ENCODE results near the gene MYORG. TPM values are rescaled to one million over a fixed set of nuclear protein-coding genes. Genes with fewer than 3 reads are reported as not detected.
"Not testable (repeated sequence)": the region's sequence is repeated elsewhere in the genome, so short reads cannot be mapped to it uniquely, and the experiment has no call there.

The MYORG gene
- total and polyA plus RNA-seq, 9 of the 15 experiments (the other 6 are each of a cell fraction or from before 2014, with no cell fraction given) = 0.06 to 0.82 (median 0.18) TPM

DNA sequence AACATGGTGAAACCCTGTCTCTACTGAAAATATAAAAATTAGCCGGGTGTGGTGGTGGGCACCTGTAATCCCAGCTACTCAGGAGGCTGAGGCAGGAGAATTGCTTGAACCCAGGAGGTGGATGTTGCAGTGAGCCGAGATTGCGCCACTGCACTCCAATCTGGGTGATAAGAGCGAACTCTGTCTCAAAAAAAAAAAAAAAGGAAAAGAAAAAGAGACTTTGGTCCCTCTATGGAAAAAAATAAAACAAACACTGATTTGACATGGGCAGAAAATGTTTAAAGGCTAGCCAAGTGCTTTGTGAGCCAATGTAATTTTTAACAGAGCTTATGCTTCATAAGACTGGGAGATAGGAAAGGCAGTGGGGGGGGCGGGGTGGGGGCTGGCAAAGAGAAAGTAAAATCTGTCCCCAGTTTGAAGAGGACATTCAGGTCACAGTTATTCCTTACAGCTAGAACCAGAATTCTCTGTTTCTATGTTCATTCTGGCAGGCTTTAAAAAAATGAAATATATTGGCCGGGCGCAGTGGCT is 24.5 kb downstream of the MYORG start:
- in situ Hi-C loops (cut with MboI); FAIRE-seq; H4K20me1 ChIP-seq (replicated peaks; ENCODE audit: control insufficient read depth, insufficient read depth, low read length); H3K4me3 ChIP-seq; H3K27me3 ChIP-seq (ENCODE audit: control insufficient read depth in 2 of 2, insufficient read depth in 2 of 2, low read length in 2 of 2); H3K79me2 ChIP-seq (ENCODE audit: control insufficient read depth, insufficient read depth, low read length); ATAC-seq; CTCF ChIA-PET (ENCODE audit: low intra/inter-chr PET ratio); H3K36me3 ChIP-seq (ENCODE audit: control insufficient read depth, insufficient read depth, low read length); BruUV-seq (replicated peaks); H2AFZ ChIP-seq (ENCODE audit: low read depth, low read length); intact Hi-C loops (cut with micrococcal nuclease); H3K9ac ChIP-seq (ENCODE audit: insufficient read depth in 1 of 2, low read depth in 2 of 2, low read length in 2 of 2); DNase-seq (ENCODE audit: extremely low read depth in 1 of 4, low spot score in 3 of 4); H3K9me3 ChIP-seq (replicated peaks; ENCODE audit: control insufficient read depth, insufficient read depth, low read depth, low read length); H3K4me1 ChIP-seq (replicated peaks in 1 of 2; ENCODE audit: control insufficient read depth in 2 of 2, insufficient read depth in 2 of 2, low read length in 2 of 2); H3K9me1 ChIP-seq (ENCODE audit: control insufficient read depth, insufficient read depth, low read length); H3K27ac ChIP-seq (ENCODE audit: extremely low read depth, low read depth, low read length); H3K4me2 ChIP-seq (ENCODE audit: insufficient read depth, low read length): not testable (repeated sequence)
- POLR2A ChIA-PET = interaction anchor here (0.9 kb wide), 1 partner anchor 12 kb away, joined by 4 read pairs; no protein-coding TSS in a partner anchor
- WGBS (ENCODE audit: insufficient coverage, low coverage, missing lambda C conversion rate) = 50% methylated on average over 2 of the region's 7 CpGs

DNA sequence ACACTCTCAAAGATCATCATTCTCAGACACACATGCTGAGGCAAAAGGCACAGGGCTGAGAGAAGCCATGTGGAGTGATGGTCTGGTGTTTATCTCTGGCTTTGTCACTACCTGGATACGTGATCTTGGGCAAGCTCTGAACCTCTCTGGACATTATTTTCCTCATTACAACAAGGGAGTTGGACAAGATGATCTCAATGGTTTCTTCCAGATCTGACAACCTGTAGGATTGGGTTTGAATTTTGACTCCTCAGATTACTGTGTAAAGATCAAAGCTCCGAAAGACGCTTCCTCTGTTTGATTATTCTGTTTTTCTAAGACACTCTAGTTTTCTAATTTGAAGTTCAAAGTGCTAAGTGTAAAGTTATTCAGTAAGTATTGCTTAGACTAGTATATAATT is 27.4 kb downstream of the MYORG start:
- no peak overlapping the region for H3K4me2 ChIP-seq (ENCODE audit: insufficient read depth, low read length)
- H3K27ac ChIP-seq (ENCODE audit: extremely low read depth, low read depth, low read length) = no peak overlapping the region
- intact Hi-C loops (cut with micrococcal nuclease) (no loop called here), in situ Hi-C loops (cut with MboI) (no loop called here)
- WGBS (ENCODE audit: insufficient coverage, low coverage, missing lambda C conversion rate) = 59% methylated on average over 3 of the region's 3 CpGs
- H3K4me3 ChIP-seq = no peak overlapping the region
- ChIA-PET CTCF (ENCODE audit: low intra/inter-chr PET ratio) (no interaction called here), POLR2A (no interaction called here)
- no peak overlapping the region for H3K9ac ChIP-seq (ENCODE audit: insufficient read depth in 1 of 2, low read depth in 2 of 2, low read length in 2 of 2)
- no peaks in the 10 kb centered on the region for H3K9me3 ChIP-seq (replicated peaks; ENCODE audit: control insufficient read depth, insufficient read depth, low read depth, low read length)
- no peak overlapping the region for H2AFZ ChIP-seq (ENCODE audit: low read depth, low read length)
- no TSS peak for BruUV-seq (replicated peaks)
- no peaks in the 10 kb centered on the region for H3K79me2 ChIP-seq (ENCODE audit: control insufficient read depth, insufficient read depth, low read length)
- no peaks in the 10 kb centered on the region for H3K36me3 ChIP-seq (ENCODE audit: control insufficient read depth, insufficient read depth, low read length)
- no peaks in the 10 kb centered on the region for H3K4me1 ChIP-seq (replicated peaks in 1 of 2; ENCODE audit: control insufficient read depth in 2 of 2, insufficient read depth in 2 of 2, low read length in 2 of 2)
- FAIRE-seq (no peak), DNase-seq (ENCODE audit: extremely low read depth in 1 of 4, low spot score in 3 of 4) (no peak), ATAC-seq (no peak)
- H4K20me1 ChIP-seq (replicated peaks; ENCODE audit: control insufficient read depth, insufficient read depth, low read length) = no peaks in the 10 kb centered on the region
- no peaks in the 10 kb centered on the region for H3K27me3 ChIP-seq (ENCODE audit: control insufficient read depth in 2 of 2, insufficient read depth in 2 of 2, low read length in 2 of 2)
- no peaks in the 10 kb centered on the region for H3K9me1 ChIP-seq (ENCODE audit: control insufficient read depth, insufficient read depth, low read length)
- TF ChIP-seq, protein P1, sequence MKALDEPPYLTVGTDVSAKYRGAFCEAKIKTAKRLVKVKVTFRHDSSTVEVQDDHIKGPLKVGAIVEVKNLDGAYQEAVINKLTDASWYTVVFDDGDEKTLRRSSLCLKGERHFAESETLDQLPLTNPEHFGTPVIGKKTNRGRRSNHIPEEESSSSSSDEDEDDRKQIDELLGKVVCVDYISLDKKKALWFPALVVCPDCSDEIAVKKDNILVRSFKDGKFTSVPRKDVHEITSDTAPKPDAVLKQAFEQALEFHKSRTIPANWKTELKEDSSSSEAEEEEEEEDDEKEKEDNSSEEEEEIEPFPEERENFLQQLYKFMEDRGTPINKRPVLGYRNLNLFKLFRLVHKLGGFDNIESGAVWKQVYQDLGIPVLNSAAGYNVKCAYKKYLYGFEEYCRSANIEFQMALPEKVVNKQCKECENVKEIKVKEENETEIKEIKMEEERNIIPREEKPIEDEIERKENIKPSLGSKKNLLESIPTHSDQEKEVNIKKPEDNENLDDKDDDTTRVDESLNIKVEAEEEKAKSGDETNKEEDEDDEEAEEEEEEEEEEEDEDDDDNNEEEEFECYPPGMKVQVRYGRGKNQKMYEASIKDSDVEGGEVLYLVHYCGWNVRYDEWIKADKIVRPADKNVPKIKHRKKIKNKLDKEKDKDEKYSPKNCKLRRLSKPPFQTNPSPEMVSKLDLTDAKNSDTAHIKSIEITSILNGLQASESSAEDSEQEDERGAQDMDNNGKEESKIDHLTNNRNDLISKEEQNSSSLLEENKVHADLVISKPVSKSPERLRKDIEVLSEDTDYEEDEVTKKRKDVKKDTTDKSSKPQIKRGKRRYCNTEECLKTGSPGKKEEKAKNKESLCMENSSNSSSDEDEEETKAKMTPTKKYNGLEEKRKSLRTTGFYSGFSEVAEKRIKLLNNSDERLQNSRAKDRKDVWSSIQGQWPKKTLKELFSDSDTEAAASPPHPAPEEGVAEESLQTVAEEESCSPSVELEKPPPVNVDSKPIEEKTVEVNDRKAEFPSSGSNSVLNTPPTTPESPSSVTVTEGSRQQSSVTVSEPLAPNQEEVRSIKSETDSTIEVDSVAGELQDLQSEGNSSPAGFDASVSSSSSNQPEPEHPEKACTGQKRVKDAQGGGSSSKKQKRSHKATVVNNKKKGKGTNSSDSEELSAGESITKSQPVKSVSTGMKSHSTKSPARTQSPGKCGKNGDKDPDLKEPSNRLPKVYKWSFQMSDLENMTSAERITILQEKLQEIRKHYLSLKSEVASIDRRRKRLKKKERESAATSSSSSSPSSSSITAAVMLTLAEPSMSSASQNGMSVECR (CRISPR knock-in tag; IDR thresholded peaks at IDR 0.05) = no peak
- no peak for TF ChIP-seq SRSF3 (IDR thresholded peaks at IDR 0.05; ENCODE audit: insufficient read depth, low read length)
- TF ChIP-seq MTF1 (CRISPR knock-in tag; IDR thresholded peaks at IDR 0.05; ENCODE audit: borderline replicate concordance) = no peak
- TF ChIP-seq TCF3 (CRISPR knock-in tag; IDR thresholded peaks at IDR 0.05) = no peak
- no peak for TF ChIP-seq ZNF146 (CRISPR knock-in tag; IDR thresholded peaks at IDR 0.05; ENCODE audit: unreplicated experiment)
- TF ChIP-seq NR2C2 (CRISPR knock-in tag; IDR thresholded peaks at IDR 0.05) = no peak
- TF ChIP-seq NR2C2 (tag; IDR thresholded peaks at IDR 0.05) = no peak
- TF ChIP-seq CSDE1 (IDR thresholded peaks at IDR 0.05) = no peak
- TF ChIP-seq, protein P2, sequence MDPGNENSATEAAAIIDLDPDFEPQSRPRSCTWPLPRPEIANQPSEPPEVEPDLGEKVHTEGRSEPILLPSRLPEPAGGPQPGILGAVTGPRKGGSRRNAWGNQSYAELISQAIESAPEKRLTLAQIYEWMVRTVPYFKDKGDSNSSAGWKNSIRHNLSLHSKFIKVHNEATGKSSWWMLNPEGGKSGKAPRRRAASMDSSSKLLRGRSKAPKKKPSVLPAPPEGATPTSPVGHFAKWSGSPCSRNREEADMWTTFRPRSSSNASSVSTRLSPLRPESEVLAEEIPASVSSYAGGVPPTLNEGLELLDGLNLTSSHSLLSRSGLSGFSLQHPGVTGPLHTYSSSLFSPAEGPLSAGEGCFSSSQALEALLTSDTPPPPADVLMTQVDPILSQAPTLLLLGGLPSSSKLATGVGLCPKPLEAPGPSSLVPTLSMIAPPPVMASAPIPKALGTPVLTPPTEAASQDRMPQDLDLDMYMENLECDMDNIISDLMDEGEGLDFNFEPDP (CRISPR knock-in tag; IDR thresholded peaks at IDR 0.05) = no peak
- TF ChIP-seq TAF7 (tag; IDR thresholded peaks at IDR 0.05) = no peak
- TF ChIP-seq ZC3H4 (CRISPR knock-in tag; IDR thresholded peaks at IDR 0.05; ENCODE audit: borderline replicate concordance) = no peak

All from K562 (cell line).